ENCODE results near the gene OSBPL6.
A peak's percentile ranks its signal among the peaks of the same experiment; 100 is the strongest.
"Not testable (repeated sequence)": the region's sequence is repeated elsewhere in the genome, so short reads cannot be mapped to it uniquely, and the experiment has no call there.

Gene OSBPL6

GRCh38 chr2:178412453-178412852 lies 218.1 kb downstream of the OSBPL6 start:
- H3K27ac ChIP-seq (ENCODE audit: extremely low read depth, low read depth, low read length); POLR2A ChIA-PET; H3K4me1 ChIP-seq (ENCODE audit: control insufficient read depth, insufficient read depth, low read length); H3K4me3 ChIP-seq (ENCODE audit: low read depth, low read length); H3K36me3 ChIP-seq (ENCODE audit: control insufficient read depth in 2 of 2, insufficient read depth in 1 of 2, low read length in 2 of 2); H3K9me3 ChIP-seq (ENCODE audit: control insufficient read depth, insufficient read depth, low read depth, low read length): not testable (repeated sequence)
- CTCF ChIA-PET: interaction anchor here (0.6 to 4.2 kb wide), 6 partner anchors 16 to 470 kb away, joined by 3 to 61 read pairs (median 7); partner anchors contain the start of gene RBM45
- TF ChIP-seq CTCF (tag by site-specific recombination; IDR thresholded peaks at IDR 0.05) (peak; percentile 33; the same call in 1 of the 2 replicates), ZNF692 (tag by site-specific recombination; IDR thresholded peaks at IDR 0.05) (peak; percentile 10; the same call in 1 of the 2 replicates), ZNF423 (tag by site-specific recombination; IDR thresholded peaks at IDR 0.05) (0 out of 2 replicates have a peak, but pooled peaks have one; percentile 2)

- POLR2A ChIA-PET: interaction anchor here (1.0 to 2.9 kb wide), 9 partner anchors 9 to 341 kb away, joined by 3 to 33 read pairs (median 5); partner anchors contain the start of genes PDE11A, PJVK, PRKRA and RBM45
- H3K4me1 ChIP-seq (ENCODE audit: control insufficient read depth, insufficient read depth, low read length): no peaks in the 10 kb centered on the region
- peak overlapping the region; percentile 88 for H3K27ac ChIP-seq (ENCODE audit: extremely low read depth, low read depth, low read length)
- H3K4me3 ChIP-seq (ENCODE audit: low read depth, low read length): peak overlapping the region; percentile 67
- no peaks in the 10 kb centered on the region for H3K36me3 ChIP-seq (ENCODE audit: control insufficient read depth in 2 of 2, insufficient read depth in 1 of 2, low read length in 2 of 2)
- H3K9me3 ChIP-seq (ENCODE audit: control insufficient read depth, insufficient read depth, low read depth, low read length): no peaks in the 10 kb centered on the region
- CTCF ChIA-PET: interaction anchor here (0.6 to 4.2 kb wide), 23 partner anchors 9 to 547 kb away, joined by 3 to 61 read pairs (median 6); partner anchors contain the start of genes PJVK, PRKRA and RBM45
- TF ChIP-seq ZNF530 (tag by site-specific recombination; IDR thresholded peaks at IDR 0.05; ENCODE audit: low read depth) (no peak), ZNF513 (tag by site-specific recombination; IDR thresholded peaks at IDR 0.05) (no peak), PRDM1 (tag by site-specific recombination; IDR thresholded peaks at IDR 0.05) (no peak), ZNF394 (tag by site-specific recombination; IDR thresholded peaks at IDR 0.05; ENCODE audit: borderline replicate concordance) (peak; percentile 39; the same call in 1 of the 2 replicates), ZNF341 (tag by site-specific recombination; IDR thresholded peaks at IDR 0.05; ENCODE audit: low read depth) (peak; percentile 56), ZFP37 (tag by site-specific recombination; IDR thresholded peaks at IDR 0.05) (peak; percentile 61; the same call in 1 of the 2 replicates), KLF8 (tag by site-specific recombination; IDR thresholded peaks at IDR 0.05) (peak; percentile 46; the same call in 1 of the 2 replicates), ZNF24 (tag by site-specific recombination; IDR thresholded peaks at IDR 0.05) (peak; percentile 21; the same call in 1 of the 2 replicates), MZF1 (tag by site-specific recombination; IDR thresholded peaks at IDR 0.05; ENCODE audit: borderline replicate concordance) (peak; percentile 62; the same call in 1 of the 2 replicates), REPIN1 (tag by site-specific recombination; IDR thresholded peaks at IDR 0.05; ENCODE audit: low read depth) (no peak; the same call in 1 of the 2 replicates), ZNF776 (tag by site-specific recombination; IDR thresholded peaks at IDR 0.05; ENCODE audit: borderline replicate concordance) (no peak), HOXD13 (CRISPR knock-in tag; IDR thresholded peaks at IDR 0.05; ENCODE audit: borderline replicate concordance) (0 out of 2 replicates have a peak, but pooled peaks have one; percentile 21), ZSCAN4 (tag by site-specific recombination; IDR thresholded peaks at IDR 0.05) (0 out of 2 replicates have a peak, but pooled peaks have one; percentile 13), AEBP2 (tag by site-specific recombination; IDR thresholded peaks at IDR 0.05; ENCODE audit: borderline replicate concordance) (no peak), ZSCAN30 (tag by site-specific recombination; IDR thresholded peaks at IDR 0.05) (peak; percentile 86), ZXDB (tag by site-specific recombination; IDR thresholded peaks at IDR 0.05) (peak; percentile 62; the same call in 1 of the 2 replicates), KLF16 (tag by site-specific recombination; IDR thresholded peaks at IDR 0.05) (peak; percentile 21; the same call in 1 of the 2 replicates), ZBTB21 (tag by site-specific recombination; IDR thresholded peaks at IDR 0.05) (peak; percentile 66; the same call in 1 of the 2 replicates), ZFHX2 (tag by site-specific recombination; conservative IDR thresholded peaks at IDR 0.05) (no peak), ZNF473 (tag by site-specific recombination; IDR thresholded peaks at IDR 0.05) (no peak), ZNF692 (tag by site-specific recombination; IDR thresholded peaks at IDR 0.05) (peak; percentile 91)
Observed at GRCh38 chr2:178413472-178414265, 219.4 kb downstream of the OSBPL6 start.

Data from HEK293 (cell line).